AG04450 (cell line): ENCODE measurements around the gene PLCZ1. TPM values are rescaled to one million over a fixed set of nuclear protein-coding genes. Genes with fewer than 3 reads are reported as not detected.
A peak's percentile ranks its signal among the peaks of the same experiment; 100 is the strongest.

Experiments used
- CTCF ChIA-PET: fragments of 300-600, 350-600 bp; formaldehyde crosslinking; extraction: SDS; loops from one replicate; lab custom pipeline; 2022; ENCODE audit warnings: antibody characterized with exemption, inconsistent platforms; lab: Charles Lee
- POLR2A ChIA-PET: fragments of 350-600 bp; formaldehyde crosslinking; extraction: SDS; loops from one replicate; lab custom pipeline; 2021; ENCODE audit warnings: antibody characterized with exemption, inconsistent platforms; lab: Yijun Ruan, JAX
- DNase-seq: peaks from one replicate; pipeline ENCODE4 v3.0.0-alpha.2; 2011; ENCODE audit warnings: low read depth, low spot score
- H3K27ac ChIP-seq: one replicate; pipeline ENCODE4 v1.5.1; 2012; ENCODE audit warnings: low read depth, low read length, control low read depth
- H3K27me3 ChIP-seq: one replicate; pipeline ENCODE4 v1.6.0; 2012; ENCODE audit warnings: low read length; ENCODE audit not compliant: control insufficient read depth, insufficient read depth
- H3K4me3 ChIP-seq: 2 replicates; pipeline ENCODE4 v1.5.1; 2011; ENCODE audit warnings: mild to moderate bottlenecking, low read depth, low read length, control low read depth
- H3K9me3 ChIP-seq: 2 replicates; pipeline ENCODE4 v1.5.1; 2012; ENCODE audit warnings: low read length; ENCODE audit not compliant: control insufficient read depth, insufficient read depth
- polyA plus RNA-seq: library from polyadenylated mRNA; depleted of rRNA; stranded (reverse); fragments of >200 nt; gene quantifications from 2 replicates; pipeline ENCODE4 v1.2.3, GENCODE V29; 2011
- TF ChIP-seq, protein P1 (sequence below): IDR thresholded peaks from 2 replicates; pipeline ENCODE4 v1.5.1; 2011; ENCODE audit warnings: low read depth, low read length, control low read depth, inconsistent platforms

Gene PLCZ1
- polyA plus RNA-seq, 1 experiment = not detected

DNA sequence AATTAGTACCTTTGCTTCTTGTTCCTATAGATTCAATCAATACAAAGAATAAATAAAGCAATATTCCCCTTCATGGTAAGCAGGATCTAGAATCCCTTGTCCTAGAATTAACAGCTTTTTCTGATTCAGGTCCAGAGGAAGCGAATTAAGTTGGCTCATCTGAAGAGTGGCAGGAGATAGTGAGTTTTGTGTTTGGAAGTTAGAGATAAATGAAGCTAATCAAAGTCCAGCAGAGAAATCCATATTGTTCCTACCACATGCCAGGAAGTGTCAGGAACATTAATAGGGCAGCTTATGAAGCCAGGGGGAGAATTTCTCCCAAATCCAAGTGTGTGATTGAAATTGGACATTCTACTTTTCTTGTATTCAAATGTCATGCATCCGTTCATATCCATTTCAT, 14.1 kb upstream of the PLCZ1 start:
- Histone ChIP-seq H3K9me3 (no peaks in the 10 kb centered on the region), H3K4me3 (no peak overlapping the region), H3K27ac (no peak overlapping the region), H3K27me3 (no peaks in the 10 kb centered on the region)
- CTCF ChIA-PET = interaction anchor here (1.2 kb wide), 1 partner anchor 435 kb away, joined by 4 read pairs; no protein-coding TSS in a partner anchor
- TF ChIP-seq, protein P1, sequence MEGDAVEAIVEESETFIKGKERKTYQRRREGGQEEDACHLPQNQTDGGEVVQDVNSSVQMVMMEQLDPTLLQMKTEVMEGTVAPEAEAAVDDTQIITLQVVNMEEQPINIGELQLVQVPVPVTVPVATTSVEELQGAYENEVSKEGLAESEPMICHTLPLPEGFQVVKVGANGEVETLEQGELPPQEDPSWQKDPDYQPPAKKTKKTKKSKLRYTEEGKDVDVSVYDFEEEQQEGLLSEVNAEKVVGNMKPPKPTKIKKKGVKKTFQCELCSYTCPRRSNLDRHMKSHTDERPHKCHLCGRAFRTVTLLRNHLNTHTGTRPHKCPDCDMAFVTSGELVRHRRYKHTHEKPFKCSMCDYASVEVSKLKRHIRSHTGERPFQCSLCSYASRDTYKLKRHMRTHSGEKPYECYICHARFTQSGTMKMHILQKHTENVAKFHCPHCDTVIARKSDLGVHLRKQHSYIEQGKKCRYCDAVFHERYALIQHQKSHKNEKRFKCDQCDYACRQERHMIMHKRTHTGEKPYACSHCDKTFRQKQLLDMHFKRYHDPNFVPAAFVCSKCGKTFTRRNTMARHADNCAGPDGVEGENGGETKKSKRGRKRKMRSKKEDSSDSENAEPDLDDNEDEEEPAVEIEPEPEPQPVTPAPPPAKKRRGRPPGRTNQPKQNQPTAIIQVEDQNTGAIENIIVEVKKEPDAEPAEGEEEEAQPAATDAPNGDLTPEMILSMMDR = no peak
- POLR2A ChIA-PET = no interaction called here
- no peak for DNase-seq

DNA sequence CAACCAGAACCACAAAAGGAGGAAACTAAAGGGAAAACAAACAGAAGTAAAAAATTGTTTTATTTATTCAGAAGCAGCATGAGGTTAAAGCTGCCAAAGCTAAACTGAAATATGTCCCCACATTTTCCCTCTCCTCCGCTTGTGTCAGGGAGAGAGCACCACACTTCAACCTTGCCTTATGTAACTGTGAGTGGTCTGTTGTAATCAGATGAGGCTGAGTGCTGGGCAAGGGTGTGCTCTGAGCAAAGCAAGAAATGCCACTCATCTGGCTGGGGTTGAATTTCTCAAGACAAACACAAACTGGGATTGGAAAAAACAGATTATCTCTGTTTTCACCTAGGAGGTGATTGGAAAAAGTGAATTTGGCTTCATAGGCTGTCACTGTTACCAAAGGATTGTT, 12.3 kb upstream of the PLCZ1 start:
- ChIA-PET CTCF (interaction anchor here (0.5 to 1.0 kb wide), 2 partner anchors 11 to 436 kb away, joined by 3 read pairs; no protein-coding TSS in a partner anchor), POLR2A (no interaction called here)
- no peak for DNase-seq

GRCh38 chr12:18749386-18749957, 11.7 kb upstream of the PLCZ1 start:
- TF ChIP-seq, protein P1 = no peak
- ChIA-PET CTCF (interaction anchor here (0.5 to 1.7 kb wide), 3 partner anchors 319 to 539 kb away, joined by 3 to 8 read pairs (median 3); no protein-coding TSS in a partner anchor), POLR2A (no interaction called here)
- Histone ChIP-seq H3K4me3 (no peak overlapping the region), H3K9me3 (no peaks in the 10 kb centered on the region), H3K27me3 (no peaks in the 10 kb centered on the region), H3K27ac (no peak overlapping the region)
- no peak for DNase-seq

More for the DNA sequence above, 12.3 kb upstream of the PLCZ1 start:
- H3K4me3 ChIP-seq = no peak overlapping the region
- no peak overlapping the region for H3K27ac ChIP-seq
- TF ChIP-seq, protein P1 = no peak
- H3K9me3 ChIP-seq = no peaks in the 10 kb centered on the region
- no peaks in the 10 kb centered on the region for H3K27me3 ChIP-seq

- POLR2A ChIA-PET = interaction anchor here (0.5 kb wide), 1 partner anchor 381 kb away, joined by 10 read pairs; no protein-coding TSS in a partner anchor
- peak overlapping the region; percentile 13 for H3K27ac ChIP-seq
- TF ChIP-seq, protein P1 = no peak
These were observed 10.1 kb upstream of the PLCZ1 start for GRCh38 chr12:18747895-18748294.

GRCh38 chr12:18731156-18731555, 6.7 kb downstream of the PLCZ1 start:
- H3K27ac ChIP-seq = no peak overlapping the region
- H3K4me3 ChIP-seq = no peak overlapping the region
- no peaks in the 10 kb centered on the region for H3K27me3 ChIP-seq
- H3K9me3 ChIP-seq = no peaks in the 10 kb centered on the region; the same call in 1 of the 2 replicates
- ChIA-PET CTCF (no interaction called here), POLR2A (interaction anchor here (0.7 kb wide), 1 partner anchor 37 kb away, joined by 8 read pairs; no protein-coding TSS in a partner anchor)
- DNase-seq = no peak
- TF ChIP-seq, protein P1 = no peak

More at GRCh38 chr12:18747895-18748294, 10.1 kb upstream of the PLCZ1 start:
- Histone ChIP-seq H3K4me3 (no peak overlapping the region), H3K27me3 (no peaks in the 10 kb centered on the region), H3K9me3 (no peaks in the 10 kb centered on the region)
- CTCF ChIA-PET = interaction anchor here (0.8 to 1.8 kb wide), 3 partner anchors 25 to 439 kb away, joined by 3 to 8 read pairs (median 5); no protein-coding TSS in a partner anchor
- peak; percentile 77 for DNase-seq
